ENCODE data around the gene ALK. TPM values are rescaled to one million over a fixed set of nuclear protein-coding genes. Genes with fewer than 3 reads are reported as not detected.

ALK gene
- total and polyA plus RNA-seq, 2 donors (not counting 1 experiment from before 2014, with no cell fraction given) = not detected

- Histone ChIP-seq H3K27me3 (replicated peaks in 1 of 4; ENCODE audit: control extremely low read depth in 1 of 4, control insufficient read depth in 3 of 4, insufficient read depth in 4 of 4, low read length in 3 of 4) (no peaks in the 10 kb centered on the region), H3K9ac (ENCODE audit: low read length) (no peak overlapping the region), H3K4me2 (replicated peaks; ENCODE audit: low read depth, low read length, poor library complexity, severe bottlenecking) (no peak overlapping the region), H3K79me2 (ENCODE audit: control insufficient read depth, insufficient read depth, low read length) (no peaks in the 10 kb centered on the region), H3K36me3 (replicated peaks in 1 of 2; ENCODE audit: control extremely low read depth in 1 of 2, control insufficient read depth in 1 of 2, extremely low read depth in 1 of 2, insufficient read depth in 2 of 2, low read length in 1 of 2) (no peaks in the 10 kb centered on the region), H3K9me3 (ENCODE audit: control extremely low read depth in 1 of 3, control insufficient read depth in 2 of 3, insufficient read depth in 1 of 3, low read length in 2 of 3) (no peaks in the 10 kb centered on the region), H3K4me1 (ENCODE audit: control insufficient read depth in 2 of 2, insufficient read depth in 2 of 2, low read length in 2 of 2) (no peaks in the 10 kb centered on the region), H2AFZ (ENCODE audit: insufficient read depth, low read depth, low read length, poor library complexity, severe bottlenecking) (no peak overlapping the region), H3K4me3 (ENCODE audit: control extremely low read depth in 1 of 5, extremely low read depth in 1 of 5, insufficient read depth in 1 of 5, low read depth in 2 of 5, low read length in 4 of 5) (no peak overlapping the region), H4K20me1 (ENCODE audit: control insufficient read depth, insufficient read depth, low read length, poor library complexity, severe bottlenecking) (no peaks in the 10 kb centered on the region), H3K27ac (ENCODE audit: low read length in 2 of 2) (no peak overlapping the region)
- DNase-seq = no peak
- no peak overlapping the region for H3K4me3 Mint-ChIP-seq
- POLR2A ChIA-PET = no interaction called here
- CTCF ChIA-PET = no interaction called here
- no peaks in the 10 kb centered on the region for H3K27me3 Mint-ChIP-seq
- H3K27ac Mint-ChIP-seq = no peak overlapping the region
- WGBS (ENCODE audit: insufficient coverage) = no CpG with 5 or more reads among the region's 5 CpGs
- TF ChIP-seq EZH2 (IDR thresholded peaks at IDR 0.05; ENCODE audit: borderline replicate concordance, insufficient read depth, low read depth, low read length, poor library complexity, severe bottlenecking) = no peak
- TF ChIP-seq CTCF (IDR thresholded peaks at IDR 0.05) = no peak
- intact Hi-C loops (cut with micrococcal nuclease) = no loop called here
- H3K9me3 Mint-ChIP-seq (ENCODE audit: insufficient read depth) = no peaks in the 10 kb centered on the region
- H3K4me1 Mint-ChIP-seq = peaks cover 3% of the 10 kb centered on the region
- ATAC-seq (ENCODE audit: low read depth) = no peak
Observed at GRCh38 chr2:29164091-29164846, 757.1 kb downstream of the ALK start.

- TF ChIP-seq EZH2 (IDR thresholded peaks at IDR 0.05; ENCODE audit: borderline replicate concordance, insufficient read depth, low read depth, low read length, poor library complexity, severe bottlenecking) (no peak), CTCF (IDR thresholded peaks at IDR 0.05) (no peak)
- ChIA-PET CTCF (no interaction called here), POLR2A (no interaction called here)
- H3K36me3 ChIP-seq (replicated peaks in 1 of 2; ENCODE audit: control extremely low read depth in 1 of 2, control insufficient read depth in 1 of 2, extremely low read depth in 1 of 2, insufficient read depth in 2 of 2, low read length in 1 of 2) = no peaks in the 10 kb centered on the region
- no peak overlapping the region for H3K4me2 ChIP-seq (replicated peaks; ENCODE audit: low read depth, low read length, poor library complexity, severe bottlenecking)
- no peak for ATAC-seq (ENCODE audit: low read depth)
- Mint-ChIP-seq H3K4me1 (peaks cover 3% of the 10 kb centered on the region), H3K27me3 (no peaks in the 10 kb centered on the region), H3K27ac (no peak overlapping the region), H3K9me3 (ENCODE audit: insufficient read depth) (no peaks in the 10 kb centered on the region), H3K4me3 (no peak overlapping the region)
- no peak for DNase-seq
- WGBS (ENCODE audit: insufficient coverage) = no CpG with 5 or more reads among the region's 1 CpG
- H3K27me3 ChIP-seq (replicated peaks in 1 of 4; ENCODE audit: control extremely low read depth in 1 of 4, control insufficient read depth in 3 of 4, insufficient read depth in 4 of 4, low read length in 3 of 4) = no peaks in the 10 kb centered on the region
- intact Hi-C loops (cut with micrococcal nuclease) = no loop called here
- no peaks in the 10 kb centered on the region for H3K79me2 ChIP-seq (ENCODE audit: control insufficient read depth, insufficient read depth, low read length)
- no peaks in the 10 kb centered on the region for H4K20me1 ChIP-seq (ENCODE audit: control insufficient read depth, insufficient read depth, low read length, poor library complexity, severe bottlenecking)
- H3K4me3 ChIP-seq (ENCODE audit: control extremely low read depth in 1 of 5, extremely low read depth in 1 of 5, insufficient read depth in 1 of 5, low read depth in 2 of 5, low read length in 4 of 5) = no peak overlapping the region
- no peaks in the 10 kb centered on the region for H3K4me1 ChIP-seq (ENCODE audit: control insufficient read depth in 2 of 2, insufficient read depth in 2 of 2, low read length in 2 of 2)
- no peak overlapping the region for H3K9ac ChIP-seq (ENCODE audit: low read length)
- H3K27ac ChIP-seq (ENCODE audit: low read length in 2 of 2) = no peak overlapping the region
- H3K9me3 ChIP-seq (ENCODE audit: control extremely low read depth in 1 of 3, control insufficient read depth in 2 of 3, insufficient read depth in 1 of 3, low read length in 2 of 3) = no peaks in the 10 kb centered on the region
- H2AFZ ChIP-seq (ENCODE audit: insufficient read depth, low read depth, low read length, poor library complexity, severe bottlenecking) = no peak overlapping the region
Observed at GRCh38 chr2:29162204-29162928, 759.0 kb downstream of the ALK start.
